ENCODE data around the gene FUT8.

GRCh38 chr14:65604936-65605335 is 192.4 kb downstream of the FUT8 start:
- TF ChIP-seq CTCF (conservative IDR thresholded peaks at IDR 0.05 in 1 of 2, IDR thresholded peaks at IDR 0.05 in 1 of 2; ENCODE audit: extremely low read depth in 1 of 2, insufficient read depth in 1 of 2, low read depth in 1 of 2, low read length in 2 of 2) (peak; percentile 11 to 35), EZH2 (IDR thresholded peaks at IDR 0.05; ENCODE audit: borderline replicate concordance, low read length) (no peak)

Measured in mammary epithelial cell (primary cell).